Sigmoid colon (tissue), 7 donors: ENCODE results near the gene KRT6C. TPM values are rescaled to one million over a fixed set of nuclear protein-coding genes. Genes with fewer than 3 reads are reported as not detected.
A peak's percentile ranks its signal among the peaks of the same experiment; 100 is the strongest.

Experiments used
- DNase-seq: peaks from one replicate; pipeline ENCODE4 v3.0.0-alpha.2; 2019
- H3K27ac ChIP-seq, 4 donors: fragments of 200-600 bp; sonication (generic); one replicate each; pipeline ENCODE4 v1.5.1; 2016 to 2019; ENCODE audit warnings: mild to moderate bottlenecking in 1 of 4
- H3K27me3 ChIP-seq, 3 donors: fragments of 200-600 bp; sonication (generic); one replicate each; pipeline ENCODE4 v1.5.1; 2019; ENCODE audit warnings: mild to moderate bottlenecking in 1 of 3
- H3K36me3 ChIP-seq, 4 donors: fragments of 200-600 bp; sonication (generic); one replicate each; pipeline ENCODE4 v1.5.1; 2016 to 2019
- H3K4me1 ChIP-seq, 4 donors: fragments of 200-600 bp; sonication (generic); one replicate each; pipeline ENCODE4 v1.5.1; 2017 to 2019
- H3K4me3 ChIP-seq, 4 donors: fragments of 200-600 bp; sonication (generic); one replicate each; pipeline ENCODE4 v1.5.1; 2017 to 2019; ENCODE audit warnings: mild to moderate bottlenecking in 2 of 4, moderate library complexity in 1 of 4
- H3K9me3 ChIP-seq, 4 donors: fragments of 200-600 bp in 3 of 4; sonication (generic) in 3 of 4; one replicate each; pipeline versions ENCODE4 v1.5.1 to v1.6.1; 2013 to 2019
- EP300 ChIP-seq, 4 donors: sonication (generic); formaldehyde crosslinking; IDR thresholded peaks; one replicate each; pipeline ENCODE4 v1.6.1; 2017; ENCODE audit warnings: antibody characterized with exemption in 4 of 4
- POLR2A ChIP-seq, 2 donors: fragments of 450-650 bp; IDR thresholded peaks; one replicate each; pipeline ENCODE4 v1.6.1; 2016; ENCODE audit warnings: antibody characterized with exemption in 2 of 2, mild to moderate bottlenecking in 2 of 2, moderate library complexity in 2 of 2
- POLR2AphosphoS5 ChIP-seq, 4 donors: sonication (generic); formaldehyde crosslinking; IDR thresholded peaks; one replicate each; pipeline ENCODE4 v1.6.1; 2017; ENCODE audit warnings: antibody characterized with exemption in 4 of 4
- WGBS, 2 donors: extraction: QIAGEN DNeasy Blood & Tissue Kit; methylation state at CpG; one replicate each; pipeline ENCODE4 v1.1.7; 2013; 5-methylcytosine and 5-hydroxymethylcytosine counted together
- intact Hi-C: fragments of 100-400 bp; cut with DNase I; formaldehyde crosslinking; loops from one replicate; pipeline ENCODE4 v1.15.1; 2023
- polyA plus RNA-seq, 3 donors: library from polyadenylated mRNA; stranded (reverse); fragments of 200-250 nt; gene quantifications; one replicate each; pipeline ENCODE4 v1.2.3, GENCODE V29; 2013
- total RNA-seq, 4 donors: library from RNA; depleted of rRNA; stranded (reverse); fragments of >200 nt; gene quantifications; one replicate each; pipeline ENCODE4 v1.1.0, GENCODE V29; 2016
- TF ChIP-seq, protein P1 (sequence below), 4 experiments: fragments of 450-650 bp in 3 of 4; fragments of 200-600 bp in 1 of 4; IDR thresholded peaks; one replicate each; pipeline ENCODE4 v1.5.1; 2016 to 2019; ENCODE audit warnings: antibody characterized with exemption in 4 of 4, mild to moderate bottlenecking in 3 of 4, moderate library complexity in 2 of 4
- donor health status: healthy with polysubstance abuse.
- donor health status: Bipolar disorder and iron deficiency.
- donor health status: healthy.

Gene KRT6C
- total and polyA plus RNA-seq, 7 donors, result 0.60 TPM; not detected in 6

DNA sequence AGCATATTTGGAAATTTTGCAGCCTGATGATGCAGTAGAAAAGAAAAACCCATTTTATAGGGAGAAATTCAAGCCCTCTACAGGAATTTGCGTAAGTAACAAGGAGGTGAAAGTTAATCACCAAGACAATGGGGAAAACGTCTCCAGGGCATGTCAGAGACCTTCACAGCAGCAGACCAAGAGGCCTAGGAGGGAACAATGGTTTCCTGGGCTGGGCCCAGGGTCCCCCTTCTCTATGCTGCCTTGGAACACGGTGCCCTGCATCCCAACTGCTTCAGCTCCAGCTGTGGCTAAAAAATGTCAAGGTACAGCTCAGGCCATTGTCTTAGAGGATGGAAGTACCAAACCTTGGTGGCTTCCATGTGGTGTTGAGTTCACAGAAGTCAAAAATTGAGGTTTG lies 6.5 kb upstream of the KRT6C start:
- TF ChIP-seq, protein P1, sequence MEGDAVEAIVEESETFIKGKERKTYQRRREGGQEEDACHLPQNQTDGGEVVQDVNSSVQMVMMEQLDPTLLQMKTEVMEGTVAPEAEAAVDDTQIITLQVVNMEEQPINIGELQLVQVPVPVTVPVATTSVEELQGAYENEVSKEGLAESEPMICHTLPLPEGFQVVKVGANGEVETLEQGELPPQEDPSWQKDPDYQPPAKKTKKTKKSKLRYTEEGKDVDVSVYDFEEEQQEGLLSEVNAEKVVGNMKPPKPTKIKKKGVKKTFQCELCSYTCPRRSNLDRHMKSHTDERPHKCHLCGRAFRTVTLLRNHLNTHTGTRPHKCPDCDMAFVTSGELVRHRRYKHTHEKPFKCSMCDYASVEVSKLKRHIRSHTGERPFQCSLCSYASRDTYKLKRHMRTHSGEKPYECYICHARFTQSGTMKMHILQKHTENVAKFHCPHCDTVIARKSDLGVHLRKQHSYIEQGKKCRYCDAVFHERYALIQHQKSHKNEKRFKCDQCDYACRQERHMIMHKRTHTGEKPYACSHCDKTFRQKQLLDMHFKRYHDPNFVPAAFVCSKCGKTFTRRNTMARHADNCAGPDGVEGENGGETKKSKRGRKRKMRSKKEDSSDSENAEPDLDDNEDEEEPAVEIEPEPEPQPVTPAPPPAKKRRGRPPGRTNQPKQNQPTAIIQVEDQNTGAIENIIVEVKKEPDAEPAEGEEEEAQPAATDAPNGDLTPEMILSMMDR (IDR thresholded peaks at IDR 0.05), result no peak
- TF ChIP-seq EP300 (IDR thresholded peaks at IDR 0.05), result no peak
- WGBS, 2 donors, result 64 to 65% methylated on average over 3 of the region's 3 CpGs
- no peaks in the 10 kb centered on the region for H3K9me3 ChIP-seq
- no peaks in the 10 kb centered on the region for H3K4me1 ChIP-seq
- no peak for DNase-seq
- H3K36me3 ChIP-seq, result no peaks in the 10 kb centered on the region
- no peak overlapping the region for H3K4me3 ChIP-seq
- no peaks in the 10 kb centered on the region for H3K27me3 ChIP-seq
- intact Hi-C loops, result no loop called here
- H3K27ac ChIP-seq, result no peak overlapping the region

- H3K4me1 ChIP-seq, result no peaks in the 10 kb centered on the region
- H3K27ac ChIP-seq, result no peak overlapping the region
- H3K4me3 ChIP-seq, result no peak overlapping the region
- intact Hi-C loops, result no loop called here
- H3K36me3 ChIP-seq, result no peaks in the 10 kb centered on the region
- no peaks in the 10 kb centered on the region for H3K27me3 ChIP-seq
- TF ChIP-seq POLR2A (IDR thresholded peaks at IDR 0.05), result no peak
- no peak for TF ChIP-seq POLR2AphosphoS5 (IDR thresholded peaks at IDR 0.05)
- no peak for TF ChIP-seq EP300 (IDR thresholded peaks at IDR 0.05)
- TF ChIP-seq, protein P1 (IDR thresholded peaks at IDR 0.05), result no peak
- no peak for DNase-seq
- WGBS, 2 donors, result 61 to 73% methylated on average over 2 of the region's 2 CpGs
- no peaks in the 10 kb centered on the region for H3K9me3 ChIP-seq
Observed at GRCh38 chr12:52477651-52478050, 4.0 kb upstream of the KRT6C start.

- TF ChIP-seq EP300 (IDR thresholded peaks at IDR 0.05) (no peak), POLR2A (IDR thresholded peaks at IDR 0.05) (no peak), POLR2AphosphoS5 (IDR thresholded peaks at IDR 0.05) (no peak)
- TF ChIP-seq, protein P1 (IDR thresholded peaks at IDR 0.05), result no peak
- DNase-seq, result no peak
- Histone ChIP-seq H3K36me3 (no peaks in the 10 kb centered on the region), H3K9me3 (no peaks in the 10 kb centered on the region), H3K4me1 (no peaks in the 10 kb centered on the region), H3K4me3 (no peak overlapping the region), H3K27ac (no peak overlapping the region), H3K27me3 (no peaks in the 10 kb centered on the region)
- WGBS, 2 donors, result 91 to 96% methylated on average over 2 of the region's 2 CpGs
- intact Hi-C loops, result no loop called here
Observed at GRCh38 chr12:52474212-52474611, 607 bp upstream of the KRT6C start.

GRCh38 chr12:52469853-52470252 lies 3.8 kb downstream of the KRT6C start:
- WGBS, 2 donors, result 79 to 81% methylated on average over 4 of the region's 4 CpGs
- DNase-seq, result no peak
- Histone ChIP-seq H3K4me1 (peaks cover 0 to 14% (median 5%) of the 10 kb centered on the region in 4 donors), H3K27me3 (no peaks in the 10 kb centered on the region), H3K36me3 (no peaks in the 10 kb centered on the region), H3K9me3 (no peaks in the 10 kb centered on the region), H3K4me3 (no peak overlapping the region), H3K27ac (no peak overlapping the region)
- no peak for TF ChIP-seq EP300 (IDR thresholded peaks at IDR 0.05)
- TF ChIP-seq, protein P1 (IDR thresholded peaks at IDR 0.05), result no peak
- no peak for TF ChIP-seq POLR2A (IDR thresholded peaks at IDR 0.05)
- TF ChIP-seq POLR2AphosphoS5 (IDR thresholded peaks at IDR 0.05), result no peak
- intact Hi-C loops, result no loop called here

- no peaks in the 10 kb centered on the region for H3K36me3 ChIP-seq
- no peak for DNase-seq
Observed at GRCh38 chr12:52464897-52465296, 8.7 kb downstream of the KRT6C start.

More at GRCh38 chr12:52464897-52465296, 8.7 kb downstream of the KRT6C start:
- Histone ChIP-seq H3K27ac (peak overlapping the region in 1 of 4 donors; percentile 55), H3K4me3 (no peak overlapping the region), H3K4me1 (peaks cover 0 to 33% (median 15%) of the 10 kb centered on the region in 4 donors), H3K27me3 (no peaks in the 10 kb centered on the region), H3K9me3 (no peaks in the 10 kb centered on the region)
- intact Hi-C loops, result no loop called here
- WGBS, 2 donors, result 53 to 67% methylated on average over 2 of the region's 2 CpGs
- TF ChIP-seq POLR2A (IDR thresholded peaks at IDR 0.05) (no peak), POLR2AphosphoS5 (IDR thresholded peaks at IDR 0.05) (peak; percentile 12 to 80 (median 48)), EP300 (IDR thresholded peaks at IDR 0.05) (no peak)
- TF ChIP-seq, protein P1 (IDR thresholded peaks at IDR 0.05), result no peak
